Measurements from ENCODE around the gene ARL17A.
"Not testable (repeated sequence)": the region's sequence is repeated elsewhere in the genome, so short reads cannot be mapped to it uniquely, and the experiment has no call there.

DNA sequence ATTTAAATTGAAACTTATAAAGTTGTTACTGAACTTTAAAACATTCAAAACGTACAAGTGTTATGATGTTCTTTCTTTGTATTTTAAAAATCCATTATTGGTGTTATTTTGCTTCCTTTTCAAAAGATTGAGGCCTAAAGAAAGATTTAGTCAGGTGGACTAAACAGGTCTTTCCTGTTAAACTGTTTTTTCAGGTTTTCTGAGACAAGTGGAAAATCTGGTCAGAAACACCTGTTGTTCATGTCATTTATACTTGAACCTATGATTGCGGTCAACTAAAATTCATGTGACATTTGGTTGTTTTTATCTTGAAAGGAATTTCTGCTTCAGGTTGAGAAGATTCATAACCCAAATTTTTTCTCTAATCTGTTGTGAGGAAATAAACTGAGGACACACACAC is 98.2 kb downstream of the ARL17A start:
- TF ChIP-seq, protein P1, sequence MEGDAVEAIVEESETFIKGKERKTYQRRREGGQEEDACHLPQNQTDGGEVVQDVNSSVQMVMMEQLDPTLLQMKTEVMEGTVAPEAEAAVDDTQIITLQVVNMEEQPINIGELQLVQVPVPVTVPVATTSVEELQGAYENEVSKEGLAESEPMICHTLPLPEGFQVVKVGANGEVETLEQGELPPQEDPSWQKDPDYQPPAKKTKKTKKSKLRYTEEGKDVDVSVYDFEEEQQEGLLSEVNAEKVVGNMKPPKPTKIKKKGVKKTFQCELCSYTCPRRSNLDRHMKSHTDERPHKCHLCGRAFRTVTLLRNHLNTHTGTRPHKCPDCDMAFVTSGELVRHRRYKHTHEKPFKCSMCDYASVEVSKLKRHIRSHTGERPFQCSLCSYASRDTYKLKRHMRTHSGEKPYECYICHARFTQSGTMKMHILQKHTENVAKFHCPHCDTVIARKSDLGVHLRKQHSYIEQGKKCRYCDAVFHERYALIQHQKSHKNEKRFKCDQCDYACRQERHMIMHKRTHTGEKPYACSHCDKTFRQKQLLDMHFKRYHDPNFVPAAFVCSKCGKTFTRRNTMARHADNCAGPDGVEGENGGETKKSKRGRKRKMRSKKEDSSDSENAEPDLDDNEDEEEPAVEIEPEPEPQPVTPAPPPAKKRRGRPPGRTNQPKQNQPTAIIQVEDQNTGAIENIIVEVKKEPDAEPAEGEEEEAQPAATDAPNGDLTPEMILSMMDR (IDR thresholded peaks at IDR 0.05), result not testable (repeated sequence)
- not testable (repeated sequence) for TF ChIP-seq POLR2A (IDR thresholded peaks at IDR 0.05)
